ENCODE data around the gene PEAK3. TPM values are rescaled to one million over a fixed set of nuclear protein-coding genes. Genes with fewer than 3 reads are reported as not detected.

PEAK3 gene
- total and polyA plus RNA-seq, 9 of the 15 experiments (the other 6 are each of a cell fraction or from before 2014, with no cell fraction given), result 0.07 to 0.40 TPM; not detected in 7

DNA sequence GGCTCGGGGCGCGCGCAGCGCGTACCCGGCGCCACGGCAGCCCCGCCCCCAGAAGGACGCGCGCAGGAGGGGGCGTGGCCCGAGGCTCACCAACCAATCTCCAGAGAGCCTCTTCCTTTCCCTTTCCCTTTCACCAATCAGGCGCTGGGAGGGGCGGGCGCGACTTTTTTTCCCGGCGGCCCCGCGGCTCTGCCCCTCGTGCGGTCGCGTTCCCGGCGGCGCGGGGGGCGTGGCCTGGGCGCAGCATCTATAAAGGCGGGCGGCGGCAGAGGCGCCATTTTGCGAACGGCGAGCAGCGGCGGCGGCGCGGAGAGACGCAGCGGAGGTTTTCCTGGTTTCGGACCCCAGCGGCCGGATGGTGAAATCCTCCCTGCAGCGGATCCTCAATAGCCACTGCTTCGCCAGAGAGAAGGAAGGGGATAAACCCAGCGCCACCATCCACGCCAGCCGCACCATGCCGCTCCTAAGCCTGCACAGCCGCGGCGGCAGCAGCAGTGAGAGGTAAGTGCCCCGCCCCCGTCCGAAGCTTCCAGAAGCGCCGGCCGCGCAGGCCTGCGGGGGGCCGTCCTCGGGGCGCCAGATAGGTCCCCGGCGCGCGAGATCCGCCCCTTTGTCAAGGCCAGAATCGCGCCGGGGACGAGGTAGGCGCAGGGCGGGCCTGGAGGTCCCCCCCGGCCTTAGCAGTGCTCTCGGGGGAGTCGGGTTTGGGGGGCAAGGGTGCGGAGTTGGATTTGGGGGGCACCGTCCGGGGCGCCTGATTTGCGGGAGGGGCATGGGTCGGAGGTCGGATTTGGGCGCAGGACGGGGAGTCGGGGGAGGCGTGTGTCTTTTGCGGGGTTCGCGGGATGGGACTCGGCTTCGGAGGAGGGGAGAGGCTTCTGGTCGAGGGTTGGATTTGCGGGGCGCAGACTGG lies 12.5 kb downstream of the PEAK3 start (continued):
- TF ChIP-seq, protein P1, sequence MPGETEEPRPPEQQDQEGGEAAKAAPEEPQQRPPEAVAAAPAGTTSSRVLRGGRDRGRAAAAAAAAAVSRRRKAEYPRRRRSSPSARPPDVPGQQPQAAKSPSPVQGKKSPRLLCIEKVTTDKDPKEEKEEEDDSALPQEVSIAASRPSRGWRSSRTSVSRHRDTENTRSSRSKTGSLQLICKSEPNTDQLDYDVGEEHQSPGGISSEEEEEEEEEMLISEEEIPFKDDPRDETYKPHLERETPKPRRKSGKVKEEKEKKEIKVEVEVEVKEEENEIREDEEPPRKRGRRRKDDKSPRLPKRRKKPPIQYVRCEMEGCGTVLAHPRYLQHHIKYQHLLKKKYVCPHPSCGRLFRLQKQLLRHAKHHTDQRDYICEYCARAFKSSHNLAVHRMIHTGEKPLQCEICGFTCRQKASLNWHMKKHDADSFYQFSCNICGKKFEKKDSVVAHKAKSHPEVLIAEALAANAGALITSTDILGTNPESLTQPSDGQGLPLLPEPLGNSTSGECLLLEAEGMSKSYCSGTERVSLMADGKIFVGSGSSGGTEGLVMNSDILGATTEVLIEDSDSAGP (CRISPR knock-in tag; IDR thresholded peaks at IDR 0.05), result no peak
- peak; percentile 72; the same call in 1 of the 2 replicates for TF ChIP-seq RBM14 (IDR thresholded peaks at IDR 0.05; ENCODE audit: borderline replicate concordance, insufficient read depth, low read depth, low read length)
- TF ChIP-seq CBX3 (IDR thresholded peaks at IDR 0.05; ENCODE audit: borderline replicate concordance in 1 of 2, low read length in 2 of 2), result no peak
- TF ChIP-seq MED1 (CRISPR knock-in tag; IDR thresholded peaks at IDR 0.05; ENCODE audit: borderline replicate concordance), result no peak; the same call in 1 of the 2 replicates
- TF ChIP-seq ZNF785 (CRISPR knock-in tag; IDR thresholded peaks at IDR 0.05), result no peak
- TF ChIP-seq CEBPB (tag; IDR thresholded peaks at IDR 0.05), result peak; percentile 15; the same call in 1 of the 2 replicates
- no peak for TF ChIP-seq MTA1 (IDR thresholded peaks at IDR 0.05; ENCODE audit: borderline replicate concordance)
- TF ChIP-seq, protein P2, sequence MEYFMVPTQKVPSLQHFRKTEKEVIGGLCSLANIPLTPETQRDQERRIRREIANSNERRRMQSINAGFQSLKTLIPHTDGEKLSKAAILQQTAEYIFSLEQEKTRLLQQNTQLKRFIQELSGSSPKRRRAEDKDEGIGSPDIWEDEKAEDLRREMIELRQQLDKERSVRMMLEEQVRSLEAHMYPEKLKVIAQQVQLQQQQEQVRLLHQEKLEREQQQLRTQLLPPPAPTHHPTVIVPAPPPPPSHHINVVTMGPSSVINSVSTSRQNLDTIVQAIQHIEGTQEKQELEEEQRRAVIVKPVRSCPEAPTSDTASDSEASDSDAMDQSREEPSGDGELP (CRISPR knock-in tag; IDR thresholded peaks at IDR 0.05; ENCODE audit: borderline replicate concordance), result peak; percentile 60
- TF ChIP-seq, protein P3, sequence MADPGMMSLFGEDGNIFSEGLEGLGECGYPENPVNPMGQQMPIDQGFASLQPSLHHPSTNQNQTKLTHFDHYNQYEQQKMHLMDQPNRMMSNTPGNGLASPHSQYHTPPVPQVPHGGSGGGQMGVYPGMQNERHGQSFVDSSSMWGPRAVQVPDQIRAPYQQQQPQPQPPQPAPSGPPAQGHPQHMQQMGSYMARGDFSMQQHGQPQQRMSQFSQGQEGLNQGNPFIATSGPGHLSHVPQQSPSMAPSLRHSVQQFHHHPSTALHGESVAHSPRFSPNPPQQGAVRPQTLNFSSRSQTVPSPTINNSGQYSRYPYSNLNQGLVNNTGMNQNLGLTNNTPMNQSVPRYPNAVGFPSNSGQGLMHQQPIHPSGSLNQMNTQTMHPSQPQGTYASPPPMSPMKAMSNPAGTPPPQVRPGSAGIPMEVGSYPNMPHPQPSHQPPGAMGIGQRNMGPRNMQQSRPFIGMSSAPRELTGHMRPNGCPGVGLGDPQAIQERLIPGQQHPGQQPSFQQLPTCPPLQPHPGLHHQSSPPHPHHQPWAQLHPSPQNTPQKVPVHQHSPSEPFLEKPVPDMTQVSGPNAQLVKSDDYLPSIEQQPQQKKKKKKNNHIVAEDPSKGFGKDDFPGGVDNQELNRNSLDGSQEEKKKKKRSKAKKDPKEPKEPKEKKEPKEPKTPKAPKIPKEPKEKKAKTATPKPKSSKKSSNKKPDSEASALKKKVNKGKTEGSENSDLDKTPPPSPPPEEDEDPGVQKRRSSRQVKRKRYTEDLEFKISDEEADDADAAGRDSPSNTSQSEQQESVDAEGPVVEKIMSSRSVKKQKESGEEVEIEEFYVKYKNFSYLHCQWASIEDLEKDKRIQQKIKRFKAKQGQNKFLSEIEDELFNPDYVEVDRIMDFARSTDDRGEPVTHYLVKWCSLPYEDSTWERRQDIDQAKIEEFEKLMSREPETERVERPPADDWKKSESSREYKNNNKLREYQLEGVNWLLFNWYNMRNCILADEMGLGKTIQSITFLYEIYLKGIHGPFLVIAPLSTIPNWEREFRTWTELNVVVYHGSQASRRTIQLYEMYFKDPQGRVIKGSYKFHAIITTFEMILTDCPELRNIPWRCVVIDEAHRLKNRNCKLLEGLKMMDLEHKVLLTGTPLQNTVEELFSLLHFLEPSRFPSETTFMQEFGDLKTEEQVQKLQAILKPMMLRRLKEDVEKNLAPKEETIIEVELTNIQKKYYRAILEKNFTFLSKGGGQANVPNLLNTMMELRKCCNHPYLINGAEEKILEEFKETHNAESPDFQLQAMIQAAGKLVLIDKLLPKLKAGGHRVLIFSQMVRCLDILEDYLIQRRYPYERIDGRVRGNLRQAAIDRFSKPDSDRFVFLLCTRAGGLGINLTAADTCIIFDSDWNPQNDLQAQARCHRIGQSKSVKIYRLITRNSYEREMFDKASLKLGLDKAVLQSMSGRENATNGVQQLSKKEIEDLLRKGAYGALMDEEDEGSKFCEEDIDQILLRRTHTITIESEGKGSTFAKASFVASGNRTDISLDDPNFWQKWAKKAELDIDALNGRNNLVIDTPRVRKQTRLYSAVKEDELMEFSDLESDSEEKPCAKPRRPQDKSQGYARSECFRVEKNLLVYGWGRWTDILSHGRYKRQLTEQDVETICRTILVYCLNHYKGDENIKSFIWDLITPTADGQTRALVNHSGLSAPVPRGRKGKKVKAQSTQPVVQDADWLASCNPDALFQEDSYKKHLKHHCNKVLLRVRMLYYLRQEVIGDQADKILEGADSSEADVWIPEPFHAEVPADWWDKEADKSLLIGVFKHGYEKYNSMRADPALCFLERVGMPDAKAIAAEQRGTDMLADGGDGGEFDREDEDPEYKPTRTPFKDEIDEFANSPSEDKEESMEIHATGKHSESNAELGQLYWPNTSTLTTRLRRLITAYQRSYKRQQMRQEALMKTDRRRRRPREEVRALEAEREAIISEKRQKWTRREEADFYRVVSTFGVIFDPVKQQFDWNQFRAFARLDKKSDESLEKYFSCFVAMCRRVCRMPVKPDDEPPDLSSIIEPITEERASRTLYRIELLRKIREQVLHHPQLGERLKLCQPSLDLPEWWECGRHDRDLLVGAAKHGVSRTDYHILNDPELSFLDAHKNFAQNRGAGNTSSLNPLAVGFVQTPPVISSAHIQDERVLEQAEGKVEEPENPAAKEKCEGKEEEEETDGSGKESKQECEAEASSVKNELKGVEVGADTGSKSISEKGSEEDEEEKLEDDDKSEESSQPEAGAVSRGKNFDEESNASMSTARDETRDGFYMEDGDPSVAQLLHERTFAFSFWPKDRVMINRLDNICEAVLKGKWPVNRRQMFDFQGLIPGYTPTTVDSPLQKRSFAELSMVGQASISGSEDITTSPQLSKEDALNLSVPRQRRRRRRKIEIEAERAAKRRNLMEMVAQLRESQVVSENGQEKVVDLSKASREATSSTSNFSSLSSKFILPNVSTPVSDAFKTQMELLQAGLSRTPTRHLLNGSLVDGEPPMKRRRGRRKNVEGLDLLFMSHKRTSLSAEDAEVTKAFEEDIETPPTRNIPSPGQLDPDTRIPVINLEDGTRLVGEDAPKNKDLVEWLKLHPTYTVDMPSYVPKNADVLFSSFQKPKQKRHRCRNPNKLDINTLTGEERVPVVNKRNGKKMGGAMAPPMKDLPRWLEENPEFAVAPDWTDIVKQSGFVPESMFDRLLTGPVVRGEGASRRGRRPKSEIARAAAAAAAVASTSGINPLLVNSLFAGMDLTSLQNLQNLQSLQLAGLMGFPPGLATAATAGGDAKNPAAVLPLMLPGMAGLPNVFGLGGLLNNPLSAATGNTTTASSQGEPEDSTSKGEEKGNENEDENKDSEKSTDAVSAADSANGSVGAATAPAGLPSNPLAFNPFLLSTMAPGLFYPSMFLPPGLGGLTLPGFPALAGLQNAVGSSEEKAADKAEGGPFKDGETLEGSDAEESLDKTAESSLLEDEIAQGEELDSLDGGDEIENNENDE (IDR thresholded peaks at IDR 0.05; ENCODE audit: low read depth, low read length), result no peak
- no peak for TF ChIP-seq NFATC3 (IDR thresholded peaks at IDR 0.05)
- TF ChIP-seq, protein P4, sequence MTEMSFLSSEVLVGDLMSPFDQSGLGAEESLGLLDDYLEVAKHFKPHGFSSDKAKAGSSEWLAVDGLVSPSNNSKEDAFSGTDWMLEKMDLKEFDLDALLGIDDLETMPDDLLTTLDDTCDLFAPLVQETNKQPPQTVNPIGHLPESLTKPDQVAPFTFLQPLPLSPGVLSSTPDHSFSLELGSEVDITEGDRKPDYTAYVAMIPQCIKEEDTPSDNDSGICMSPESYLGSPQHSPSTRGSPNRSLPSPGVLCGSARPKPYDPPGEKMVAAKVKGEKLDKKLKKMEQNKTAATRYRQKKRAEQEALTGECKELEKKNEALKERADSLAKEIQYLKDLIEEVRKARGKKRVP (CRISPR knock-in tag; IDR thresholded peaks at IDR 0.05), result no peak
